Measurements from ENCODE around the gene TENT4B.

GRCh38 chr16:50133214-50133613 lies 19.9 kb upstream of the TENT4B start:
- TF ChIP-seq EZH2phosphoT487 (IDR thresholded peaks at IDR 0.05; ENCODE audit: borderline replicate concordance, low read length) = no peak
- TF ChIP-seq, protein P1, sequence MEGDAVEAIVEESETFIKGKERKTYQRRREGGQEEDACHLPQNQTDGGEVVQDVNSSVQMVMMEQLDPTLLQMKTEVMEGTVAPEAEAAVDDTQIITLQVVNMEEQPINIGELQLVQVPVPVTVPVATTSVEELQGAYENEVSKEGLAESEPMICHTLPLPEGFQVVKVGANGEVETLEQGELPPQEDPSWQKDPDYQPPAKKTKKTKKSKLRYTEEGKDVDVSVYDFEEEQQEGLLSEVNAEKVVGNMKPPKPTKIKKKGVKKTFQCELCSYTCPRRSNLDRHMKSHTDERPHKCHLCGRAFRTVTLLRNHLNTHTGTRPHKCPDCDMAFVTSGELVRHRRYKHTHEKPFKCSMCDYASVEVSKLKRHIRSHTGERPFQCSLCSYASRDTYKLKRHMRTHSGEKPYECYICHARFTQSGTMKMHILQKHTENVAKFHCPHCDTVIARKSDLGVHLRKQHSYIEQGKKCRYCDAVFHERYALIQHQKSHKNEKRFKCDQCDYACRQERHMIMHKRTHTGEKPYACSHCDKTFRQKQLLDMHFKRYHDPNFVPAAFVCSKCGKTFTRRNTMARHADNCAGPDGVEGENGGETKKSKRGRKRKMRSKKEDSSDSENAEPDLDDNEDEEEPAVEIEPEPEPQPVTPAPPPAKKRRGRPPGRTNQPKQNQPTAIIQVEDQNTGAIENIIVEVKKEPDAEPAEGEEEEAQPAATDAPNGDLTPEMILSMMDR (IDR thresholded peaks at IDR 0.05; ENCODE audit: low read depth, low read length, poor library complexity, severe bottlenecking) = no peak
